Neural crest cell (in vitro differentiated cells): Measurements from ENCODE around the gene ART4. TPM values are rescaled to one million over a fixed set of nuclear protein-coding genes. Genes with fewer than 3 reads are reported as not detected.

Experiments
- DNase-seq: peaks from one replicate; pipeline ENCODE4 v3.0.0; 2021; ENCODE audit warnings: low read depth, mixed read lengths, low spot score
- H3K27ac Mint-ChIP-seq: one replicate; pipeline ENCODE4 v1.8.0; 2021; ENCODE audit warnings: mild to moderate bottlenecking, mixed read lengths; ENCODE audit not compliant: unreplicated experiment
- H3K27me3 Mint-ChIP-seq: 2 replicates; pipeline ENCODE4 v1.8.0; 2021; ENCODE audit warnings: low read depth, mild to moderate bottlenecking, mixed read lengths
- H3K36me3 Mint-ChIP-seq: 2 replicates; pipeline ENCODE4 v1.8.0; 2021; ENCODE audit warnings: low read depth, mild to moderate bottlenecking, mixed read lengths
- H3K4me1 Mint-ChIP-seq: 2 replicates; pipeline ENCODE4 v1.8.0; 2021; ENCODE audit warnings: mixed read lengths
- H3K4me3 Mint-ChIP-seq: one replicate; pipeline ENCODE4 v1.8.0; 2021; ENCODE audit warnings: mild to moderate bottlenecking, mixed read lengths
- H3K9me3 Mint-ChIP-seq: 2 replicates; pipeline ENCODE4 v1.8.0; 2021; ENCODE audit warnings: mixed read lengths
- long read RNA-seq: library from polyadenylated mRNA; unstranded; transcript quantifications from one replicate; pipeline ENCODE4 v2.0.0, GENCODE V29; 2020
- total RNA-seq: library from RNA; stranded (reverse); gene quantifications from 2 replicates; pipeline ENCODE4 v1.2.1, GENCODE V29; 2021
- TF ChIP-seq, protein P1 (sequence below): fragments of 200-600 bp; sonication (generic); conservative IDR thresholded peaks from 2 replicates; pipeline ENCODE4 v1.5.0; 2021; ENCODE audit warnings: antibody characterized with exemption, mild to moderate bottlenecking

ART4 gene
- not detected in 2 replicates for total RNA-seq
- long read RNA-seq, result 0 reads

GRCh38 chr12:14843425-14843887, at the start of gene ART4:
ART4 (minus strand) TSS chr12:14843526; CDS start chr12:14843113, 413 bp downstream.
- Mint-ChIP-seq H3K9me3 (no peaks in the 10 kb centered on the region), H3K4me1 (peaks cover 11% of the 10 kb centered on the region), H3K36me3 (no peaks in the 10 kb centered on the region), H3K27ac (no peak within 1 kb of the TSS), H3K27me3 (no peaks in the 10 kb centered on the region), H3K4me3 (no peak within 1 kb of the TSS)
- TF ChIP-seq, protein P1, sequence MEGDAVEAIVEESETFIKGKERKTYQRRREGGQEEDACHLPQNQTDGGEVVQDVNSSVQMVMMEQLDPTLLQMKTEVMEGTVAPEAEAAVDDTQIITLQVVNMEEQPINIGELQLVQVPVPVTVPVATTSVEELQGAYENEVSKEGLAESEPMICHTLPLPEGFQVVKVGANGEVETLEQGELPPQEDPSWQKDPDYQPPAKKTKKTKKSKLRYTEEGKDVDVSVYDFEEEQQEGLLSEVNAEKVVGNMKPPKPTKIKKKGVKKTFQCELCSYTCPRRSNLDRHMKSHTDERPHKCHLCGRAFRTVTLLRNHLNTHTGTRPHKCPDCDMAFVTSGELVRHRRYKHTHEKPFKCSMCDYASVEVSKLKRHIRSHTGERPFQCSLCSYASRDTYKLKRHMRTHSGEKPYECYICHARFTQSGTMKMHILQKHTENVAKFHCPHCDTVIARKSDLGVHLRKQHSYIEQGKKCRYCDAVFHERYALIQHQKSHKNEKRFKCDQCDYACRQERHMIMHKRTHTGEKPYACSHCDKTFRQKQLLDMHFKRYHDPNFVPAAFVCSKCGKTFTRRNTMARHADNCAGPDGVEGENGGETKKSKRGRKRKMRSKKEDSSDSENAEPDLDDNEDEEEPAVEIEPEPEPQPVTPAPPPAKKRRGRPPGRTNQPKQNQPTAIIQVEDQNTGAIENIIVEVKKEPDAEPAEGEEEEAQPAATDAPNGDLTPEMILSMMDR, result no peak
- no peak for DNase-seq

DNA sequence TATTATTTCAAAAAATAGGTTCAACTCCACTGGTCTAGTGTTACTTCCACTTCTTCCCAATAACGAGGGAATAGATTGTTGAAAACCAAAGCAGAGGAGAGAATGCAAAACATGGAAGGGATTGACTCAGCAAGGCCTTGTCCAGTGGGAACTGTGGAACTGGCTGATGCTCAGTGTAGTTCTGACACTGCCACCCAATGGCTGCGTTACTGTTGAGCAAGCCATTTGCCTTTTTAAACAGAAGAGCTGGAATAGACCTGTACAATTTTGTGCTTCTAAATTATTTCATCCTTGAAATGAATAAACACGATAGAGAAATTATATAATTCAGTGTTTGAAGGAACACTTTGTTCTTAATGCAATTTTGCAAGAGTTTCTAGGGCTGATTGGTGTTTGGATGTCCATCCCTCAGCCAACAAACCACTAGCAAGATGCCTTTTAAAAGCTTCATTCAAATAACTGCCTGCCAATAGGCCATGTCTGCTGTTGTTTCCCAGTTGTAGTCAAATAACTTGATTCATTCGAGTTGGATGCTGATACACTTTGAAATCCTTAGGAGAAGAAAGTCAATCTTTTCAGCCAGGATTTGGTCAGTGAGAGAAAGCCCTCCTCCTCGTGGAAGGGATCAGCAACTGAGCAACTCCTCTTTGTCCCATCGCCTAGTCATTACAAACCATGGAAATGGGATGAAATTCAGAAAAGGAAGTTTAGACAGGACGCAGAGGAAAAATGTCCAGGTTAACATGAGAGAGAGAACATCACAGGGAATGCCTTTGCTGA, 49.6 kb upstream of the ART4 start:
- Mint-ChIP-seq H3K9me3 (no peaks in the 10 kb centered on the region), H3K27ac (no peak overlapping the region), H3K27me3 (no peaks in the 10 kb centered on the region), H3K36me3 (no peaks in the 10 kb centered on the region), H3K4me1 (peaks cover 11% of the 10 kb centered on the region), H3K4me3 (no peak overlapping the region)
- TF ChIP-seq, protein P1, result no peak
- no peak for DNase-seq

DNA sequence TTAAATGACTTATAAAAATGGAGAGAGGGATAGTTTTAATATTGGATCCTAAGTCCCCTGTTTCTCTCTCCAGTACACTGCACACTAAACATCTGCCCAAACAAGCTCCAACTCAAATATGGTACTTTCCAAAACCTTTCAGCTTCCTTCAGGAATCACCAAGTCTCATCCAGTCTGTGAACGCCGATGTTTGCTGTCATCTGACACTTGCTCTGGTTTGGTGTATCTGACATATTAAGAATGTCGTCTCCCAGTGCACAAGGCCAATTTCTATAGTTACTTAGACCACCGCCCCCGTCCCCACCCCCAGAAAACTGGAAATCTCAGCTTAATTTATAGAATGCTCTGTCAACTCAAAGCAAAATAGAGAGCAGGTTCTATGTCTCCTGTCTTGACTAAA, 47.4 kb upstream of the ART4 start:
- H3K36me3 Mint-ChIP-seq, result no peaks in the 10 kb centered on the region
- DNase-seq, result no peak
- no peak overlapping the region for H3K27ac Mint-ChIP-seq
- no peaks in the 10 kb centered on the region for H3K27me3 Mint-ChIP-seq
- H3K4me3 Mint-ChIP-seq, result no peak overlapping the region
- H3K9me3 Mint-ChIP-seq, result no peaks in the 10 kb centered on the region
- TF ChIP-seq, protein P1, result no peak
- H3K4me1 Mint-ChIP-seq, result peaks cover 11% of the 10 kb centered on the region

DNA sequence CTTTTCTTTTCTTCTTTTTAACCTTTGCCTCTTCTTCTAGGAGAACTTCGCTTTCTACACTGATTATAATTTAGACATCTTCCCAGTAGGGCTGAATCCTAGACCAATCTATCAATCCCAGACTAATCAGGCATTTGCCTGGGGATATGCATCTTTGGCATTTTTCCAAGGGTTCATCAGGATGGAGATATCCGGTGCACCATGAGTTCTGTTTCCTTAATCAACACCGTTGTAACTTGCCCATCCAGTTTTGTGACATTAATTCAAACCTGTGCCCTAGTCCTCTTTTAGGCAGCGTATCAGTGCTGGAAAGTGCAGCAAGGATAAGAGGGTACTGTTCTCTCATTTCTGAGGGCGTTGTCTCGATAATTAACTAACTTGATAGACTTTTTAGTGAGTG, 42.9 kb upstream of the ART4 start:
- no peaks in the 10 kb centered on the region for H3K9me3 Mint-ChIP-seq
- no peak overlapping the region for H3K27ac Mint-ChIP-seq
- H3K4me1 Mint-ChIP-seq, result no peaks in the 10 kb centered on the region
- DNase-seq, result no peak
- no peaks in the 10 kb centered on the region for H3K36me3 Mint-ChIP-seq
- H3K4me3 Mint-ChIP-seq, result no peak overlapping the region
- TF ChIP-seq, protein P1, result no peak
- H3K27me3 Mint-ChIP-seq, result no peaks in the 10 kb centered on the region

DNA sequence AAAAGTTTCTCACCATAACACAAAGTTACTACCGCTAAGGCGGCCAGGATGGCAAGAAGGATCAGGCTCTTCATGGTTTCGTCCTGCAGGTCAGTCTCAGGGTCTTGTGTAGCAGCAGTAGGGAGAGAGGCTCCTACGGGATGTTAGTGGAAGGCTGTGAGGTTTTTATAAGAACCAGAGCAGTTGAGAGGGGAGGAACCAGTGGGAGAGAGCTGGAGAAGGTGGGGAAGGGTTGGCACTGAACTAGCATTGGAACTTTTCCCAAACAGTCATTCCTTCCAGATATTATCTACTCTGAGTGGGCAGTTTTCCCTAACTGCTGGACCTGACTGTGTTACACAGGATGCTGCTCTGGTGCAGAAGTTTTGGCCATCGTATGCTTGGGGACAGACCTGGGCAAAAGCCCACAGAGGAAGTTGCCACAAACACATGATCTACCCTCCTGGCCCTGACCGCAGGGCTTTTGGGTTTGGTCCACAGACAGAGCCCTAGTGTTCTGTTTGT, 42.4 kb upstream of the ART4 start, which contains the start of gene MGP:
Gene MGP, minus strand, starts transcription at position 137 of the 504 bp plus-strand sequence. Its CDS starts 63 bp downstream, at position 74.
- TF ChIP-seq, protein P1, result no peak
- no peak within 1 kb of the TSS for H3K27ac Mint-ChIP-seq
- no peaks in the 10 kb centered on the region for H3K9me3 Mint-ChIP-seq
- no peak for DNase-seq
- no peak within 1 kb of the TSS for H3K4me3 Mint-ChIP-seq
- no peaks in the 10 kb centered on the region for H3K4me1 Mint-ChIP-seq
- H3K27me3 Mint-ChIP-seq, result no peaks in the 10 kb centered on the region
- no peaks in the 10 kb centered on the region for H3K36me3 Mint-ChIP-seq
